ENCODE data around the gene CRTC1.
"Not testable (repeated sequence)": the region's sequence is repeated elsewhere in the genome, so short reads cannot be mapped to it uniquely, and the experiment has no call there.

The CRTC1 gene

DNA sequence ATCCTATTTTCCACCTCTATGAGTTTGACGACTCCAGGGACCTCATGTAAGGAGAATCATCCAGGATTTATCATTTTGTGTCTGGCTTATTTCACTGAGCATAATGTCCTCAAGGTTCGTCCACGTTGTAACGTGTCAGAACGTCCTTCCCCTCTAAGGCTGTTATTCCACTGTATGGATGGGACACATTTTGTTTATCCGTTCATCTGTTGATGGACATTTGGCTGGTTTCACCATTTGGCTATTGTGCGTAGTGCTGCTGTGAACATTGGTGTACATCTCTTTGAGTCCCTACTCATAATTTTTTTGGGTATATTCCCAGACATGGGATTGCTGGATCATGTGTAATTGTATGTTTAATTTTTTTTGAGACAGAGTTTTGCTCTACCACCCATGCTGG lies 21.5 kb downstream of the CRTC1 start:
- no peak for DNase-seq

DNA sequence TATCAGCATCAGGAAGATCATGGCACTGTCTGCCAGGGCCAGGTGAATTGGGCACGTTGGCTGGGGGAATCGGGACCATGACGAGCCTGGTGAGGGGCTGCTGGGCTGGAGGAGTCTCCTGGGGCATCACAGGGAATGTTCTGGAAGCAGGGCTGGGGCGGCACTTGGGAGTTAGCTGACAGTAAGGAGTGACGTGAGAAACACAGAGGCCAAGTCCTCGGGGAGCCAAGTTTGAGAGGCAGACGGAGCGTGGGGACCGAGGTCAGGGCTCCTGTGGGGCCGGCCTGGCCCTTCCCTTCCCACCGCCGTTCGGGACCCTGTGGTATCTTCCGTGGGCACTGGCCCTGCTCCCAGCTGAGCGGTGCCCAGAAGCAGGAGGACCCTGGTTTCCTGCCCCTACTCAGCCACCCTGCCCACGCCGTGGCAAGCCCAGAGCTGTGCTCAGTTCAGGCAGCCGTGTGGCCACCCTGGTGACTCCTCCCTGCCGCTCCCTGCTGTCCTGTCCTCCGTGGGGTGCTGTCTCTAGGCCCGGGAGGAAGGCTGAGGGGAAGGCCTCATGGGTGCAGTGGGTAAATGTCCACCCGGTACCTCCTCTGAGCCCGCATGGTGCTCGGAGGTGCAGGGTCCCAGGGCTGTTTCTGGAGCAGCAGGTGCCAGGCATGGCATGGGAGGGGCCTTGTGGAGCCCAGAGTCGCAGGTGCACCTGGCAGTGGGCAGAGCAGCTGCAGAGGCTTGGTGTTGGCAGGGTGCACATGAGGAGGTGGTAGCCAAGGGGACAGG lies 25.2 kb downstream of the CRTC1 start:
- DNase-seq: no peak

GRCh38 chr19:18709546-18709945 lies 26.1 kb downstream of the CRTC1 start:
- no peak for DNase-seq

DNA sequence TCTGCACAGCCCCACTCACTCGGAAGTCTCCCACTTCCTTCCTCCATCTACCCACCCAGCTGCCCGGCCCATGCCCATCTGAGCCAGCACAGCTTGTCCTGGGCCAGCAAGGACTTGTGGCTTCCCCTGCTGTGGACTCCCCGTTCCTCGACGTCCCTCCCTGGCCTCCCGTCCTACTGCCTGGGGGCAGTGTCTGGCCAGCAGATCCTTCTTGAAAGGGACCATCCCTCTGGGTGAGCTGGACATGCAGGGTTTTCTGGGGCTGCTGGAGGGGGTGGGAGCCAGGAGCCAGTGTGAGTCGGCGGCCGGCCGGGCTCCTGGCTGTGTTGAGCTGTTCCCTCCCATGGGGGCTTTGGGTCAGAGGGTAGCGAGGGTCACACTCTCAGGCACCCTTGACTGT lies 26.7 kb downstream of the CRTC1 start:
- no peak for DNase-seq

DNA sequence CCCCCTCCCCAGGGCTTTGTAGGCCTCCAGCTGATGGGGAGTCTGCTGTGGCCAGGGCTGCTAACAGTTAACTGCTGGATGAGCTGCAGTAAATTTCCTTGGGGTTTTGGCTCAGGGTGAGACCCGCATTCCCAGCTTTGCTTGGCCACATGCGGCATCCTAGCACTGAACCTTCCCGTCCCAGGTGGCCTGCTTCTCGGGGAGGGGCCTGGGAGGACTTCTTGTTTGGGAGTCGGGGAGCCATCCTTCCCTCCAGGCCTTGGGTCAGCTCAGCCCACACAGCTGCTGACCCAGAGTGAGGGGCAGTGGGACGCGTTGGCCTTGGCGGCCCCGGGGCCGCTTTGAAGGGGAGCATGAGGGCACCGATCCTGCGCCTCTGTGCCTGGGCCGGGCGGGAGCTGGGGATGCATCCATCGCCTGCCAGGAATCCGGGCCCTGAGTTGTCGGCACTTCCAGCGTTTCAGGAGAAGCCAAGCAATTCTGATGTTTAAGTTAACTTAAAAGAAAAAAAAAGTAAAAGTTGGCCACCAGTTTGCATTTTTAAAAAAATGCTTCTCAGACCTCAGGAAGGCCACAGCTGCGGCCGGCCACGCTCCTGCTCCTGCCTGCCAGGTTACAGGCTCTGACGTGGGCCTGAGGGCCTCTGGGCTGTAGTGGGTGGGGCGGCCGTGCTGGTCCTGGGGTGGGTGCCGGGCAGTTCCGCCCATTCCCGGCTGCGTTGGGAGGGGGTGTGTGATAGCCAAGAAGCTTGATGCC lies 27.7 kb downstream of the CRTC1 start:
- DNase-seq: no peak

- no peak for DNase-seq
These were observed 28.4 kb downstream of the CRTC1 start for GRCh38 chr19:18711893-18712292.

GRCh38 chr19:18712981-18713380 lies 29.5 kb downstream of the CRTC1 start:
- DNase-seq: no peak

DNA sequence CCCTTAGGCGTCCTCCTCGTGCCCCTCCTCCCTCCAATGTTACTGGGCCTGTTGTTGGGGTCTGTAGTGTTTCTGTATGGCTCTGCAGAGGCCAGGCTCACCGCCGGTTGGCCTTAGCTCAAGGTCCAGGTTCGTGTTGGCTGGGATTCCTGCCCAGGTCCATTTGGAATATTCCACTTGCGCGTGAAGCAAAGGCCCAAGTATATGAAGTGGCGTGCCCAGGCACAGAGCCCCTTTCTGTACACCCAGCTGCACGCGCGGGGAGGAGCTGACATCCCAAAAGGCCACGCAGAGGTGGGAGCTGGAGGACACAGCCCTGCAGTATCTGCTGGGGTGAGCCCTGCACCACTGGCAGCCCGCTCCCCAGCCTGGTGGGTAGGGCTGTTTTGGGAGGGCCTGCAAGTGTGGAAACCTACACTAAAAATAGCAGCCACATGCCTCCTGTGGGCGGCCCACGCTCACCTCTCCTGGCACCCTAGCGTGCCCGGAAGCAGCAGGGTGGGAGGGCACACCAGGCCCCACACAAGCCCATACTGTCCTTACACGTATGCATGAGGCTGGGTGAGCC lies 30.2 kb downstream of the CRTC1 start:
- DNase-seq: no peak

DNA sequence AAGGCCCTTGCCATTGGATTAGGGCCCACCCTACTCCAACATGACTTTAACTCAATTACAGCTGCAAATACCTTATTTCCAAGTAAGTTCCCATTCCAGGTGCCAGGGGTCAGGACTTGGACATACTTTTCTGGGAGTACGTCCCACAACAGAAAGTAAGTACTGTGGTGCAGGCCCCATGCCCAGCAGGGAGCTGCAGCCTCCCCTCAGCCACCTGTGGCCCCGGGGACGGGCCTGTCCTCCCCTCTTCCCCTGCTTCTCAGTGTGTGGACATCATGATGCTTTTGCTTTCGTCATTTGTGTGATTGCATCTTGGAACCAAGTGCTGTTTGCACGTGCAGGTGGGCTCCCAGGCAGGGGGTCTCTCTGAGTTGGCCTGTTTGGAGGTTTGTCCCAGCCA lies 31.9 kb downstream of the CRTC1 start:
- no peak for DNase-seq

DNA sequence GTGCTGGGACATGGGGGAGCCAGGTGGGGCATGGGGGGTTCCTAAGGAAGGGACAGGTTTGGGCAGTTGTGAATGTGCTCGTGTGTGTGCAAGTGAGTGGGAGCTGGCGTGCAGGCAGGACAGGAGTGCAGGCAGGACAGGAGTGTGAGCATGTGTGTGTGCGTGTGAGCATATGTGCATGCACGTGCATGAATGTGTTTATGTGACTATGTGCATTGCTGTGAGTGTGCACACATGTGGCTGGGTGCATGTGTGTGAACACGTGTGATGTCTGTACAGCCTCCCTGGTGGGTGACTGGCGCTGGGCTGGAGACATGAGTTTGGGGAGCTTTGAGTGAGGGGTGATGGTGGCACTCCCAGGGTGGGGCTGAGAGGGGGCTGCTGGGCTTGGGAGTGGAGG lies 33.4 kb downstream of the CRTC1 start:
- no peak for DNase-seq

- no peak for DNase-seq
These were observed 34.1 kb downstream of the CRTC1 start for GRCh38 chr19:18717601-18718000.

DNA sequence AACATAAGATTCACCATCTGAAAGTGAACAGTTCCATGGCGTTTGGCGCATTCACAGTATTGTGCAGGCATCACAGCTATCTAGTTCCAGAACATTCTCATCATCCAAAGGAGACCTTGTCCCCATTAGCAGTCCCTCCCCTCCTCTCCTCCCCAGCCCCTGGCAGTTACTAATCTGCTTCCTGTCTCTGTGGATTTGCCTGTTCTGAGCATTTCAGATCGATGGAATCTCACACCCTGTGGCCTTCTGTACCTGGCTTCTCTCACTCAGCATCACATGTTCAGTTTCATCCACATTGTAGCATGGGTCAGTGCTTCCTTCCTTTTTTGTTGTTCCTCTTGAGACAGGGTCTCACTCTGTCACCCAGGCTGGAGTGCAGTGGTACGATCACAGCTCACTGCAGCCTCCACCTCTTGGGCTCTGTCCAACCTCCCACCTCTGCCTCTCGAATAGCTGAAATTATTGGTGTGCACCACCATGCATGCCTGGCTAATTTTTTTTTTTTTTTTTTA lies 34.6 kb downstream of the CRTC1 start:
- no peak for DNase-seq

DNA sequence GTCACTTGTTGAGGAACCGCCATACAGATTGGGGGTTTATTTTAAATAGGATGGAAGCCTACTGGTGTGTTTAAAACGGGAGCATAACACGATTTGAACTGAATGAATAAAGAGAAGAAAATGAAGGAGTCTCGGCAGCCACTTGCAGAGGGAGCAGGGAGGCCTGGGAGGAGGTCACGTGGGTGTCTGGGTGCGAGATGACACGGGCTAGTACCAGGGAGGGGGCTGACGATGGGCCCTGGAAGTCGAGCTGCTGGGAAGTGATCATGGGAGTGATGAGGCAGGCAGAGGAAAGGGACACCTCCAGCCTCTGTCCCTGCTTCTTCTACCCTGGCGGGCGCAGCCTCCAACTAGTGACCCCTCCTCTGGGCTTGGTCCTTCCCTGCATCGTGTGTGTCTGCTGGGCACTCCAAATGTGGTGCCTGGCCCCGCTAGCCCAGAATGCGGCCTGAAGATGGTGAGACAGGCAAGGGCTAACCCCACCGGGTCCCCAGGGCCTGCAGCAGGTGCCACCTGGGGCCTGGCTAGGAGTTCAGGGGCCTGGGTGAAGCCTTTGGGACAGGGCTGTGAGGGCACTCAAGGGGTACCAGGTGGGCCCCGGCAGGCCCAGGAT lies 35.5 kb downstream of the CRTC1 start:
- no peak for DNase-seq

DNA sequence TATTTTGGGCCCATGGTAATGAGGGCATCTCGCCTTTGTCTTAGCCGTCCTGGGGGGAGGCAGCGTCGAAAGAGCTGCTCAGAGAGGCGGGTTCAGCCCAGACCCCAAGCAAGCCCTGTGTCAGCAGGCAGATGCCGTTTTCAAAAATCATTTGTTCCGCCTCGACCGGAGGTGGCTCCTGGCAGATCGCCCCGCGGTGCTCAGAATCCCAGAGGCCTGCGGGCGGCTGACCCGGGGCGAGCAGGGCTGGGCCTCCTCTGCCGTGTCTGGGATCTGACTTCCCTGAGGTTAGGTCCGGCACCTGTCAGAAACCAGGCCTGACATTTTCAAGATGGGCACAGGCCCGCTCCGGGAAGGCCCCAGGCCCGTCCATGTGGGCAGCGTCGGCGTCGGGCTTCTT lies 36.1 kb downstream of the CRTC1 start:
- DNase-seq: no peak

DNA sequence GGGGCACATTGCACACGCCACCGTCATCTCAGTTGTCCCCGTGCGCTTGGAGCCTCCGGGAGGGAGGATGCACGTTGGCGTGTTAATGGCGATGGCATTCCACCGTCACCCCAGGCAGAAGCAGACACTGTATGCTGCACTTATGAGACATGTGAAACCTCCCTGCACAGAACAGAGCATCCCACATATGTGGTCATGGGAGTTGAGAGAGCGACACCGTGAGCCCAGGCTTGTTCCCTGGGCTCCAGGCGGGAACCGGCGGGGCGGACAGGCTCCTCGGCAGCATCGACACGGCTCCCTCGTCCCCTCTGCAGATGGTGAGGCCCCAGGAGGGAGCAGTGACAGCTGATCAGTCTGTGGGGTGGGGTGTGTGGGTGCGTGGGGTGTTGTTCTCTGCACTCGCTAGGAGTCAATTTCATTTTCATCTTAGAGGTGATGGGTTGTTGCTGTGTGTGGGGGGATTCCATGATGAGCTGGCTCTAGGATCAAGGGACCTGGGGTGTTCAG lies 40.4 kb downstream of the CRTC1 start:
- no peak for DNase-seq

DNA sequence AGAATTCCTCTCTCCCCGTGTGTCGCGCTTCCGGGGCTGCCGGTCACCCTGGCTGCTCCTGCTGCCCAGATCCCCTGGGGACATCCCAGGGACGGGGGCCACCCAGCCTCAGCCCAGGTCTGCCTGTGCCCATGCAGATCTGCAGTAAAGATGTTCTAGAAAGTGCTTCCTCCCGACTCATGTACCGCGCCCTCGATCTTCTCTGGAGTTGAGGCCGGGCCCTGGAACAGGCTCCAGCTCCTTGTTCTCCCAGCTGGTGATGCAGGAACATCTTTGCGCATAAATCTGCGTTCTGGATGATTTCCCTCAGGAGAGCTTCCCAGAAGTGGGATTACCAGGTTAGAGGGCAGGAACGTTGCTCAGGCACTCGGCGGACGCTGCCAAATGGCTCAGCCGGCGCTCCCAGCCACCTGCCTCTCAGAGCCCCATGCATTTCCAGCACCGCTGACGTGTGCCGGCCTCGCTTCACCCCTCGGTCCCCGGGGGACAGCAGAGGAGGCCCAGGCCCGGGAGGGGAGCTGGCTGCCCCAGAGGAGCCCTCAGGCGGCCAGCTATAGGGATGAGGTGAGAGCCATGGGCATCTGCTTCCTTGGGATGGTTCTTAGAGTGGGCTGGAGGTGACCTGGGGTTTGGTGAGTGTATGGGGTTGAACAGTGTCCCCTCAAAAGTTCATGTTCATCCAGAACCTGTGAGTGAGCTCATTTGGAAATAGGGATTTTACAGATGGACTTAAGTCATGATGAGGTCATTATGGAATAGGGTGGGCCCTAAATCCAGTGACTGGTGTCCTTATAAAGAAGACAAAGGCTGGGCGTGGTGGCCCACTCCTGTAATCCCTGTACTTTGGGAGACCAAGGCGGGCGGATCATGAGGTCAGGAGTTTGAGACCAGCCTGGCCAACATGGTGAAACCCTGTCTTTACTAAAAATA lies 42.6 kb downstream of the CRTC1 start:
- DNase-seq: no peak

GRCh38 chr19:18726846-18727245 lies 43.4 kb downstream of the CRTC1 start:
- no peak for DNase-seq

DNA sequence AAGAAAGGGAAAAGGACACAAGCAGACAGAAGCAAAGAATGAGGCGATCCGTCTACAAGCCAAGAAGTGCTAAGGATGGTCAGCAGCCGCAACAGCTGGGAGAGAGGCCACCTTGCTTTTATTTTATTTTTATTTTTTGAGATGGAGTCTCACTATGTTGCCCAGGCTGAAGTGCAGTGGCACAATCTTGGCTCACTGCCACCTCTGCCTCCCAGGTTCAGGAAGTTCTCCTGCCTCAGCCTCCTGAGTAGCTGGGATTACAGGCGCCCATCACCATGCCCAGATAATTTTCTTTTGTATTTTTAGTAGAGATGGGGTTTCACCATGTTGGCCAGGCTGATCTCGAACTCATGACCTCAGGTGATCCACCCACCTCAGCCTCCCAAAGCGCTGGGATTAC lies 44.1 kb downstream of the CRTC1 start:
- not testable (repeated sequence) for DNase-seq

- no peak for DNase-seq
These were observed 46.6 kb downstream of the CRTC1 start for GRCh38 chr19:18729933-18730530.

GRCh38 chr19:18730885-18731513 lies 47.5 kb downstream of the CRTC1 start:
- DNase-seq: no peak

- no peak for DNase-seq
These were observed 48.1 kb downstream of the CRTC1 start for GRCh38 chr19:18731562-18732008.
